Fibroblast of the aortic adventitia (primary cell): Measurements from ENCODE around the gene PACRG. TPM values are rescaled to one million over a fixed set of nuclear protein-coding genes. Genes with fewer than 3 reads are reported as not detected.

ENCODE experiments used
- DNase-seq: peaks from one replicate; pipeline ENCODE4 v3.0.0-alpha.2; 2010; ENCODE audit warnings: low read depth
- H3K4me3 ChIP-seq: 2 replicates; pipeline ENCODE4 v1.5.1; 2011; ENCODE audit warnings: low read depth, mild to moderate bottlenecking, control low read depth, low read length, moderate library complexity
- CTCF ChIP-seq: IDR thresholded peaks from 2 replicates; pipeline ENCODE4 v1.5.1; 2011; ENCODE audit warnings: mild to moderate bottlenecking, low read length, control low read depth, inconsistent platforms; ENCODE audit not compliant: insufficient read depth
- total RNA-seq: library from RNA; depleted of rRNA; stranded (reverse); fragments of >200 nt; gene quantifications from 2 replicates; pipeline ENCODE4 v1.2.3, GENCODE V29; 2012; ENCODE audit warnings: low replicate concordance

Gene PACRG
- total RNA-seq, 1 donor = 0.63 TPM

DNA sequence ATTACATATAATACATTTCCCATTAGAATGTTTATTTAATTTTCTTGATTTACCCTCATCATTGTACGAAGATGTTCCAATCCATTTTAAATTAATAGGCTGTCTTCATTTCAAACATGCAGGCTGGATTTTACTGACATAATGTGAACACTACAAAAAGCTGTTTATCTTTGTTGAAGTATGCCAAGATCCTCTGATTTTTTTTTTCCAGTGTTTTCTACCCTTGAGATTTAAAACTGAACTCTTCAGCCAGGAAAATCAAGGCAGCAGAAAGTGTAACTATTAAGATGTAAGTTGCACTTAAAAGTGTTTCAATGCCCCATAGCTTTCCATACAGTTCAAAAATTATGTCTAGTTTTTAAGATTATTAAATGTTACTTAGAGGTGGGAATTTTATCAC is 43.7 kb upstream of the PACRG start:
- DNase-seq = no peak
- TF ChIP-seq CTCF = no peak
- H3K4me3 ChIP-seq = no peak overlapping the region

GRCh38 chr6:162684961-162685360 is 42.8 kb upstream of the PACRG start:
- no peak overlapping the region for H3K4me3 ChIP-seq
- DNase-seq = no peak
- no peak for TF ChIP-seq CTCF

- TF ChIP-seq CTCF = no peak
- no peak overlapping the region for H3K4me3 ChIP-seq
- DNase-seq = no peak
Measured at GRCh38 chr6:162685586-162685985, 42.2 kb upstream of the PACRG start.

DNA sequence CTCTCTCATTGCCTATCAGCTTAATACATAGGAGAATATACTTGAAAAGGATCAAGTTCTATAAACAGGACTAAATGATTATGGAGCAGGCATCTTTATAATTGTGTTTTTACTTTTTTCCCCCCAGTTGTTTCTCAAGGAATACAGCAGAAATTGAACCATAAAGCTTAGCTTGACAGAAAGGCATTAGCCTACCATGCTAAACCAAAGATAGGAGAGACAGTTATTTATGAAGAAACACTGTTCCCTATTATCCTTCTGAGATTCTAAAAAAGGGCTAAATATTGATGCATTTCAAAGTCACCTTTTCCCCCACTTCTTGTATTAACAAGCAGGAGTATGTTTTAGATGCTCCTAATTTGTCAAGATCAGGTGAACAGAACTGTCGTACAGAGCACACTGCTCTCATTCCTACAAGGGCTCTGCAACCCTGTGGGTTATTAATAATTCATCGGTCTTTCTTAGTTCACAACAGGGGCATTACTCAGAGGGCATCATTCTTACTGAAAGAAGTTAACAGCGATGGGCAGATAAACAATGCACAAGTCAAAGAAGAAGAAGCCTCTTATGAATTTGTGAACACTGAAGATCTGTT is 38.9 kb upstream of the PACRG start:
- no peak overlapping the region for H3K4me3 ChIP-seq
- no peak for DNase-seq
- TF ChIP-seq CTCF = no peak

DNA sequence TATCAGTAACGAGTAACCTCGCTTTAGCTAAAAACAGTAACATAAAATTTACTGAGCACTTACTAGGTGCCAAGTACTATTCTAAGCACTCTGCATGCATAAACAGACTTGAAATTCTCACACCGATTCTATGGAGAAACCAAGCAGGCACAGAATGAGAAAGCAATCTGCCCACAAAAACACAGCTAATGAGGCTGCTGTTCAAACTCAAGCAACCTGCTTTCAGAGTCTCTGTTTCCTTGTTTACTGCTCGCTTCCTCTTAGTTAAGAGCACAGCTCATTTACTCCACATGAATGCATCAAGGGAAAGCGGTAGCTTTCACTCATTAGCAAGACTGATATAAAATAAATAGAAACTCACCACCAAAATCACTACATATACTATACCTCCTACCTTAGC is 37.6 kb upstream of the PACRG start:
- DNase-seq = no peak
- H3K4me3 ChIP-seq = no peak overlapping the region
- TF ChIP-seq CTCF = no peak

DNA sequence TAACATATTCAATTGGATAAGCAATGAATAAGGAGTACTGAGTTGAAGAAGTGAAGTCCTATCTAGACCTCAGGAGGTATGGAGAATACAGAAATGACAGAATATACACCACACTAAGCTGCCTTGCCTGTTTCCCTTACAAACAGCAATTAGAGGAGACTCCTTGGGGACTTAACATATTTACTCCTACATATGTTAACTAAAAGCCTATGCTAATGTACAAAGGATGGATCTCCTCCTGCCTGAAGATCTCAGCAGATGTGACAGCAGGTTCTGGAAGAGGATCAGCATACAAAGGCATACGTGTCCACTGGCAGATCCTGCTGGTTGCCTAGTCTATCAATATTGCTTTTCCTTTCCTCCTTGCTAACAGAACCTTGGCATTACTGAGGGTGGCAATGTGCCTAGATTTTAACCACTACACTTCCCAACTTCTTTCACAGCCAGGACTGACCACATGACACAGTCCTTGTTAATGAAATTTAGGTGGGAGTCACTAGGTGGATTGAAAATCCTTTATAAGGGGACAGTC is 29.8 kb upstream of the PACRG start:
- no peak for TF ChIP-seq CTCF
- DNase-seq = no peak
- no peak overlapping the region for H3K4me3 ChIP-seq

DNA sequence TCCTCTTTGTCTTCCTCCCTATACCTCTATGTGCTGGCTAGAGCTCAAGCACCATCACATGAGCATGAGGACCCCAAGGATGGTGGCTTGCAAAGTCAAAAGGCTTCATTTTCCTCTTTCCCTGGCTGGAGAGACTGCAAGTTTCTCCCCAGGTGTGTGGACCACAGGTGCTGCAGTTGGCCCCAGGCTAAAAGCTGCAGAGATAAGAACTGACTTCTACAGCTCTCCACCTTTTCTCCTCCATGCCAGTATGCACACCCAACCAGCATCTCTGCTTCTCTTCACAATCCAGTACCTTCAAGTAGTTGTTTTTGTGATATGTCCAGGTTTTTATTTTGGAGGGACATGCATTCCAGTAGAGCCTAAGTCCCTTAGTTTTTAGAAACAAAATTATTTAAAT is 29.3 kb upstream of the PACRG start:
- no peak for TF ChIP-seq CTCF
- no peak overlapping the region for H3K4me3 ChIP-seq
- DNase-seq = no peak
